HepG2 (cell line): ENCODE results near the gene CHM. TPM values are rescaled to one million over a fixed set of nuclear protein-coding genes. Genes with fewer than 3 reads are reported as not detected.

Source experiments
- CENPT ChIP-seq: sonication (generic); formaldehyde crosslinking; IDR thresholded peaks from 2 replicates; pipeline ENCODE4 v1.8.0; 2022; ENCODE audit warnings: low read depth, mild to moderate bottlenecking, moderate library complexity, missing genetic modification reagents
- NFIC ChIP-seq: IDR thresholded peaks from 2 replicates; pipeline ENCODE4 v1.6.1; 2012; ENCODE audit warnings: mild to moderate bottlenecking, low read length, inconsistent platforms
- microRNA counts: library from miRNA; unstranded; fragments of <30 nt; microRNA quantifications from one replicate; lab custom pipeline; 2015
- microRNA-seq: library from miRNA; unstranded; fragments of <30 nt; microRNA quantifications from one replicate; pipeline ENCODE4, GENCODE V29; 2020
- polyA plus RNA-seq, 8 experiments: library from polyadenylated mRNA; depleted of rRNA in 3 of 8; stranded (reverse) in 7 of 8; unstranded in 1 of 8; fragments of >200 nt; fragmentation: Illumina TruSeq in 4 of 8; extraction: Trizol in 4 of 8; gene quantifications; 2 replicates each; pipeline versions ENCODE4 v1.2.1 to v1.2.3, GENCODE V29; 2011 to 2016; ENCODE audit warnings: low read depth in 4 of 8, missing spikeins in 1 of 8, mixed read lengths in 1 of 8; ENCODE audit not compliant: insufficient read depth in 1 of 8
- small RNA-seq, 3 experiments: library from RNA; depleted of rRNA; stranded (forward); fragments of <200 nt; gene quantifications; one replicate each; pipeline ENCODE3, GENCODE V24; 2012; ENCODE audit warnings: low read depth in 2 of 3, low replicate concordance in 1 of 3; ENCODE audit not compliant: insufficient read length in 3 of 3, insufficient read depth in 2 of 3
- total RNA-seq, 5 experiments: library from RNA; depleted of rRNA; stranded (reverse); fragments of >200 nt; fragmentation: Illumina TruSeq; extraction: Trizol; gene quantifications; 2 replicates each; pipeline ENCODE4 v1.2.3, GENCODE V29; 2016; ENCODE audit warnings: low read depth in 1 of 5

The CHM gene
- total and polyA plus RNA-seq, 2 of the 13 experiments (the other 11 are each of a cell fraction or from before 2014, with no cell fraction given): 15.1 to 15.5 TPM

DNA sequence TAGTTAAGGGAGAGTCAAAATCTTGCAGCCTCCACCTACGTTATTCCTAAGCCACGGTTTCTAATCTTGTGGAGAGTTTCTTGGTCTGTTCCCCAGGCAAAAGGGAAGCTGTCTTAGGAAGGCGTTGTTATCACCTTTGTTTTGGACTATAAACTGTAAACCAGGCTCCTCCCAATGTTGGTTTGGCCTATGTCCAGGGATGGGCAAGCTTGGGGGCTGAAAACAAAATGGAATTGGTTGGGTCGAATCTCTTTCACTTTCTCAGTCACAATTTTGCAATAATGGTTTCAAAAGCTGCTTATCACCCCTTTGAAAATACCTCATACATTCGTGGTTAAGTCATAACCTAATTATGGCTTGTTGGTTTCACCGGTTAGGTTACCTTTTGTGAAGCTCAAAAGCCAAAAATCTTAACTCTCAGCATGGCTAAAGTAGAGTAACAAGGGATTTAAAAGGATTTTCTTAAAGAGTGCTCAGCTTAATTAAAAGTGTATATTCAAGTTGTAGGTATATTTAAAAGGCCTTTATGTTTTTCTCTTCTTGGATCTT, 232.1 kb downstream of the CHM start (continued):
- TF ChIP-seq CENPT (no peak), NFIC (no peak)

MicroRNAs within 50 kb of the gene (microRNA counts, 767-probe panel; counts per million panel counts)
- microRNA hsa-miR-1321 (lab: Ali Mortazavi, UCI) (not detected), microRNA hsa-miR-361-3p (lab: Ali Mortazavi, UCI) (not detected), microRNA hsa-miR-361-5p (lab: Ali Mortazavi, UCI) (43,175 counts per million, percentile 45 among the panel's probes with 10 or more counts)

Small RNAs within 50 kb of the gene (microRNA-seq; reads per million reads assigned to microRNA genes)
- gene MIR1321: not detected
- 2,169 reads per million, percentile 94 among the genes with 10 or more reads in this experiment for gene MIR361

Small RNAs within 50 kb of the gene (small RNA-seq; reads per million reads assigned to genes)
- gene AL022401.1: 0 reads per million in 3 experiments
- gene MIR361: 360 to 23,486 (median 4,635) reads per million in 3 experiments
- 0 reads per million in 3 experiments for gene NDUFA5P7
- gene RF00019: 0 reads per million in 3 experiments

Other genes with a start within 250 kb of the CHM start
- not detected in 2 replicates for gene DACH2, start 100.9 kb upstream of the CHM start, total RNA-seq (2016; rRNA removed; fragmentation: Illumina TruSeq; extraction: Trizol)
- gene DACH2, start 100.9 kb upstream of the CHM start, polyA plus RNA-seq (2011; rRNA removed): not detected in 2 replicates